HG02885 (cell line): ENCODE results near the gene SLC6A8.
"Not testable (repeated sequence)": the region's sequence is repeated elsewhere in the genome, so short reads cannot be mapped to it uniquely, and the experiment has no call there.

Source experiments
- ATAC-seq: cut with Tn5 transposase; IDR thresholded peaks from one replicate; pipeline ENCODE4 v1.9.1; 2021; ENCODE audit warnings: mild to moderate bottlenecking; ENCODE audit not compliant: unreplicated experiment, poor library complexity

The SLC6A8 gene

GRCh38 chrX:153670748-153671588 lies 16.8 kb upstream of the SLC6A8 start:
- ATAC-seq = no peak

- ATAC-seq = no peak
These were observed 15.9 kb upstream of the SLC6A8 start for GRCh38 chrX:153671589-153672530.

- no peak for ATAC-seq
These were observed 14.9 kb upstream of the SLC6A8 start for GRCh38 chrX:153672531-153673427.

- no peak for ATAC-seq
These were observed 14.1 kb upstream of the SLC6A8 start, which contains the start of gene PNCK for GRCh38 chrX:153673428-153674218. Gene PNCK, minus strand, starts transcription at chrX:153673813. Its CDS starts 737 bp downstream, at chrX:153673076.

GRCh38 chrX:153674219-153674851 lies 13.4 kb upstream of the SLC6A8 start:
- ATAC-seq = no peak

GRCh38 chrX:153681175-153681574 lies 6.6 kb upstream of the SLC6A8 start:
- ATAC-seq = no peak

- ATAC-seq = not testable (repeated sequence)
These were observed 4.2 kb upstream of the SLC6A8 start for GRCh38 chrX:153683486-153683885.

GRCh38 chrX:153684467-153685155 lies 3.1 kb upstream of the SLC6A8 start:
- ATAC-seq = no peak

GRCh38 chrX:153685156-153685536 lies 2.6 kb upstream of the SLC6A8 start:
- no peak for ATAC-seq

- no peak for ATAC-seq
These were observed 1.7 kb upstream of the SLC6A8 start for GRCh38 chrX:153685751-153686696.

GRCh38 chrX:153686711-153687110 lies 1.0 kb upstream of the SLC6A8 start:
- no peak for ATAC-seq

GRCh38 chrX:153688071-153688470 lies 345 bp downstream of the SLC6A8 start:
- no peak for ATAC-seq

GRCh38 chrX:153688506-153688905 lies 780 bp downstream of the SLC6A8 start:
- ATAC-seq = no peak

- ATAC-seq = no peak
These were observed 1.3 kb downstream of the SLC6A8 start for GRCh38 chrX:153688911-153689590.

GRCh38 chrX:153689654-153690465 lies 2.1 kb downstream of the SLC6A8 start:
- no peak for ATAC-seq

- no peak for ATAC-seq
These were observed 2.7 kb downstream of the SLC6A8 start for GRCh38 chrX:153690466-153690865.
